ENCODE measurements around the gene PIGH.

The PIGH gene

GRCh38 chr14:67571275-67571990 lies 28.6 kb downstream of the PIGH start:
- peak; percentile 94 for TF ChIP-seq CTCF (IDR thresholded peaks at IDR 0.05; ENCODE audit: low read depth, low read length)
- H3K4me3 ChIP-seq (replicated peaks in 1 of 2; ENCODE audit: low read depth in 2 of 2, low read length in 2 of 2): no peak overlapping the region
- peak; percentile 66 to 70 for DNase-seq (ENCODE audit: low read depth in 2 of 2)

GRCh38 chr14:67570453-67570852 lies 29.6 kb downstream of the PIGH start:
- H3K4me3 ChIP-seq (replicated peaks in 1 of 2; ENCODE audit: low read depth in 2 of 2, low read length in 2 of 2): no peak overlapping the region
- TF ChIP-seq CTCF (IDR thresholded peaks at IDR 0.05; ENCODE audit: low read depth, low read length): no peak
- DNase-seq (ENCODE audit: low read depth in 2 of 2): no peak

- no peak for TF ChIP-seq CTCF (IDR thresholded peaks at IDR 0.05; ENCODE audit: low read depth, low read length)
- no peak overlapping the region for H3K4me3 ChIP-seq (replicated peaks in 1 of 2; ENCODE audit: low read depth in 2 of 2, low read length in 2 of 2)
- no peak for DNase-seq (ENCODE audit: low read depth in 2 of 2)
Measured at GRCh38 chr14:67569651-67570290, 30.3 kb downstream of the PIGH start.

GRCh38 chr14:67569011-67569650 lies 30.9 kb downstream of the PIGH start:
- no peak for DNase-seq (ENCODE audit: low read depth in 2 of 2)
- no peak overlapping the region for H3K4me3 ChIP-seq (replicated peaks in 1 of 2; ENCODE audit: low read depth in 2 of 2, low read length in 2 of 2)
- no peak for TF ChIP-seq CTCF (IDR thresholded peaks at IDR 0.05; ENCODE audit: low read depth, low read length)

- no peak overlapping the region for H3K4me3 ChIP-seq (replicated peaks in 1 of 2; ENCODE audit: low read depth in 2 of 2, low read length in 2 of 2)
- DNase-seq (ENCODE audit: low read depth in 2 of 2): no peak
- no peak for TF ChIP-seq CTCF (IDR thresholded peaks at IDR 0.05; ENCODE audit: low read depth, low read length)
Measured at GRCh38 chr14:67567654-67568053, 32.4 kb downstream of the PIGH start.

GRCh38 chr14:67566908-67567307 lies 33.2 kb downstream of the PIGH start:
- TF ChIP-seq CTCF (IDR thresholded peaks at IDR 0.05; ENCODE audit: low read depth, low read length): no peak
- H3K4me3 ChIP-seq (replicated peaks in 1 of 2; ENCODE audit: low read depth in 2 of 2, low read length in 2 of 2): no peak overlapping the region
- DNase-seq (ENCODE audit: low read depth in 2 of 2): peak in 1 of 2 donors; percentile 36
